Psoas muscle (tissue), 8 donors: ENCODE results near the gene AAGAB. TPM values are rescaled to one million over a fixed set of nuclear protein-coding genes. Genes with fewer than 3 reads are reported as not detected.

Source experiments
- ATAC-seq, 4 donors: fragments of 200-7000 bp; cut with Tn5 transposase; one replicate each; pipeline ENCODE4 v1.9.1; 2020; ENCODE audit warnings: moderate library complexity in 3 of 4, mild to moderate bottlenecking in 2 of 4
- DNase-seq, 2 donors: peaks; one replicate each; pipeline ENCODE4 v3.0.0-alpha.2; 2020
- H3K27ac ChIP-seq: fragments of 200-600 bp; one replicate; pipeline ENCODE4 v1.8.0; 2022
- H3K27me3 ChIP-seq, 3 donors: fragments of 200-600 bp in 1 of 3; one replicate each; pipeline versions ENCODE4 v1.6.1 to v1.8.0; 2013 to 2022; ENCODE audit warnings: low read length in 2 of 3, mild to moderate bottlenecking in 2 of 3, moderate library complexity in 1 of 3; ENCODE audit not compliant: insufficient read depth in 3 of 3
- H3K36me3 ChIP-seq, 2 donors: fragments of 200-600 bp in 1 of 2; one replicate each; pipeline versions ENCODE4 v1.6.1 to v1.8.0; 2013 to 2022; ENCODE audit warnings: low read depth in 1 of 2, mild to moderate bottlenecking in 1 of 2, moderate library complexity in 1 of 2; ENCODE audit not compliant: insufficient read depth in 1 of 2
- H3K4me1 ChIP-seq: fragments of 200-600 bp; one replicate; pipeline ENCODE4 v1.8.0; 2022
- H3K4me3 ChIP-seq: fragments of 200-600 bp; one replicate; pipeline ENCODE4 v1.8.0; 2022; ENCODE audit warnings: mild to moderate bottlenecking
- H3K9me3 ChIP-seq: fragments of 200-600 bp; one replicate; pipeline ENCODE4 v1.8.0; 2022
- WGBS, 3 donors: extraction: QIAGEN DNeasy Blood & Tissue Kit; methylation state at CpG; one replicate each; pipeline versions ENCODE4 v1.1.6 to v1.1.7; 2013; 5-methylcytosine and 5-hydroxymethylcytosine counted together
- intact Hi-C, 2 donors: fragments of 100-400 bp; cut with DNase I; formaldehyde crosslinking; loops; one replicate each; pipeline versions ENCODE4 v1.11.0 to v1.14.2; 2022
- polyA plus RNA-seq, 3 donors: library from polyadenylated mRNA; stranded (reverse); fragments of 200-250 nt; gene quantifications; one replicate each; pipeline ENCODE4 v1.2.3, GENCODE V29; 2013
- total RNA-seq, 4 donors: library from RNA; stranded (reverse); fragmentation: NEBNext Ultra II Directional in 2 of 4; extraction: Animal tissue kit (Norgen Biotek cat#: 25700) in 2 of 4; gene quantifications; one replicate each; pipeline versions ENCODE4 v1.2.1 to v1.2.4, GENCODE V29; 2021 to 2023
- TF ChIP-seq, protein P1 (sequence below): fragments of 200-600 bp; IDR thresholded peaks from one replicate; pipeline ENCODE4 v1.8.0; 2022; ENCODE audit warnings: antibody characterized with exemption
- donor health status: healthy with polysubstance abuse.
- donor health status: DM: no; HTN: no; CAD: no; lungs with moderate emphysema.
- donor health status: Bipolar disorder and iron deficiency.
- donor health status: healthy.
- donor health status: DM: yes; HTN: yes; CAD: no.
- donor health status: DM: no; HTN: no; CAD: no.
- donor health status: DM: no; HTN: no; CAD: no.
- donor health status: DM: yes; HTN: yes; CAD: no.

AAGAB gene
- total and polyA plus RNA-seq, 7 donors, result 19.0 to 46.1 (median 42.1) TPM

GRCh38 chr15:67241132-67241855 is 13.2 kb downstream of the AAGAB start:
- intact Hi-C loops, result loop anchor here in 1 of 2 donors (5.0 kb wide), 1 partner anchor 39 kb away; no protein-coding TSS in a partner anchor
- ATAC-seq (peak in 1 of 4 donors; percentile 33), DNase-seq (no peak)
- TF ChIP-seq, protein P1, sequence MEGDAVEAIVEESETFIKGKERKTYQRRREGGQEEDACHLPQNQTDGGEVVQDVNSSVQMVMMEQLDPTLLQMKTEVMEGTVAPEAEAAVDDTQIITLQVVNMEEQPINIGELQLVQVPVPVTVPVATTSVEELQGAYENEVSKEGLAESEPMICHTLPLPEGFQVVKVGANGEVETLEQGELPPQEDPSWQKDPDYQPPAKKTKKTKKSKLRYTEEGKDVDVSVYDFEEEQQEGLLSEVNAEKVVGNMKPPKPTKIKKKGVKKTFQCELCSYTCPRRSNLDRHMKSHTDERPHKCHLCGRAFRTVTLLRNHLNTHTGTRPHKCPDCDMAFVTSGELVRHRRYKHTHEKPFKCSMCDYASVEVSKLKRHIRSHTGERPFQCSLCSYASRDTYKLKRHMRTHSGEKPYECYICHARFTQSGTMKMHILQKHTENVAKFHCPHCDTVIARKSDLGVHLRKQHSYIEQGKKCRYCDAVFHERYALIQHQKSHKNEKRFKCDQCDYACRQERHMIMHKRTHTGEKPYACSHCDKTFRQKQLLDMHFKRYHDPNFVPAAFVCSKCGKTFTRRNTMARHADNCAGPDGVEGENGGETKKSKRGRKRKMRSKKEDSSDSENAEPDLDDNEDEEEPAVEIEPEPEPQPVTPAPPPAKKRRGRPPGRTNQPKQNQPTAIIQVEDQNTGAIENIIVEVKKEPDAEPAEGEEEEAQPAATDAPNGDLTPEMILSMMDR, result no peak
- H3K27me3 ChIP-seq, result no peaks in the 10 kb centered on the region
- 47 to 74% (median 52%) methylated on average over 4 of the region's 4 CpGs for WGBS, 3 donors
- no peak overlapping the region for H3K27ac ChIP-seq
- H3K9me3 ChIP-seq, result no peaks in the 10 kb centered on the region
- H3K4me1 ChIP-seq, result peaks cover 21% of the 10 kb centered on the region
- no peak overlapping the region for H3K4me3 ChIP-seq
- H3K36me3 ChIP-seq, result peaks cover 0 to 4% of the 10 kb centered on the region in 2 donors

DNA sequence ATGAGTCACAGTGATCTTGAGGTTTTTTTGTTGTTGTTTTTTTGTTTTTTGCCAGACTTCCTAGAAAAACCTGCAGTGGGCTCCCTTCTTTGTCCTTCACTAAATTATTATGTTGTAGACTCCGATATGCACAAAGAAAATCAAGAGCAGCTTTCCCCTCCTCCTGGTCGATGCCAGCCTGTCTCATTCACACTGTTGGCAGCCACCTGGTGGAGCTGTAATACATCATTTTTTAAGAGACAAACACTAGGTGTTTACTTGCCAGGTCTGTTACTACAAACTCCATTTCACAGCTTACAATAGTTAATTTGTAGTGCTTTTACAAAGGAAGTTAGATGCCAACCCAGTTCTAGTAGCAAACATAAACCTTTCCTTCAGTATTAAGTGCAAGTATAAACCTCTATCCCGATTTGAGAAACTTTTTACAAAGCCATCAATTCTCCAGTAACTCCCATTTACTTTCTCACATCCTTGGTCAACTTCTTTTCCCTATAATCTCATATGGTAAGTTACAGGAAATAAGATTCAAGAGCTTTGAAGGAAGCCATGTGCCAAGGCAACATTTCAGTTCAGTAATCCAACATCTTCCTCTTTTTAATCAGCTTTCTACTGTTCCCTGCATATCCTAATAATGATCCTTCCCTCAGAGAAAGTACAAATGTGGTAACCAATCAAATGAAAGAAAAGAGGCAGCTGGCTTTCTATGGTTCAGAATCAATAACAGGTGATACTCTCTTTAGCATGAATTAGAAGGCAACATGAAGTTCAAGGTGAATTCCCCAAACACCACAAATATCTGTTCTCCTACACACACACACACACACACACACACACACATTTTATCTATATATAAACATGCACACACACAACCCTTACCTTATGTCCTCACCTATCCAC is 14.0 kb downstream of the AAGAB start:
- WGBS, 3 donors, result 39 to 50% (median 43%) methylated on average over 3 of the region's 3 CpGs
- no peak for DNase-seq

DNA sequence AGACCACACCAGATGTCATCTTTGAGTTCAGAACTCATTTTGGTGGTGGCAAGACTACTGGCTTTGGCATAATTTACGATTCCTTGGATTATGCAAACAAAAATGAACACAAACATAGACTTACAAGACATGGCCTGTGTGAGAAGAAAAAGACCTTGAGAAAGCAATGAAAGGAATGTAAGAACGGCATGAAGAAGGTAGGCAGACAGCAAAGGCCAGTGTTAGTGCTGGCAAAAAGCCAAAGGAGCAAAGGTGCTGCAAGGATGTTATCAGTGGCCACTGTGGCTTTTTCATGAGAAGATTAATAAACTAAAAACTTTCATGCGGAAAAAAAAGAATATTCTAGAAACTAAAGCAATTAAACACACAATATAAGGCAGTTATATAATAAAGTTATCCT is 21.9 kb downstream of the AAGAB start:
- no peaks in the 10 kb centered on the region for H3K9me3 ChIP-seq
- ATAC-seq (no peak), DNase-seq (no peak)
- H3K4me3 ChIP-seq, result no peak overlapping the region
- peaks cover 9 to 70% of the 10 kb centered on the region in 2 donors for H3K36me3 ChIP-seq
- 89 to 94% (median 89%) methylated on average over 3 of the region's 3 CpGs for WGBS, 3 donors
- TF ChIP-seq, protein P1, result no peak
- intact Hi-C loops, result no loop called here
- H3K27me3 ChIP-seq, result no peaks in the 10 kb centered on the region
- H3K27ac ChIP-seq, result no peak overlapping the region
- H3K4me1 ChIP-seq, result no peaks in the 10 kb centered on the region

More for the DNA sequence above, 14.0 kb downstream of the AAGAB start:
- Histone ChIP-seq H3K9me3 (no peaks in the 10 kb centered on the region), H3K27ac (no peak overlapping the region), H3K4me3 (no peak overlapping the region), H3K27me3 (no peaks in the 10 kb centered on the region), H3K36me3 (peaks cover 0 to 5% of the 10 kb centered on the region in 2 donors), H3K4me1 (peaks cover 21% of the 10 kb centered on the region)
- TF ChIP-seq, protein P1, result peak; percentile 23
- intact Hi-C loops, result loop anchor here in 1 of 2 donors (5.0 kb wide), 1 partner anchor 38 kb away; no protein-coding TSS in a partner anchor
- ATAC-seq, result peak in 3 of 4 donors; percentile 54 to 73 (median 62)

DNA sequence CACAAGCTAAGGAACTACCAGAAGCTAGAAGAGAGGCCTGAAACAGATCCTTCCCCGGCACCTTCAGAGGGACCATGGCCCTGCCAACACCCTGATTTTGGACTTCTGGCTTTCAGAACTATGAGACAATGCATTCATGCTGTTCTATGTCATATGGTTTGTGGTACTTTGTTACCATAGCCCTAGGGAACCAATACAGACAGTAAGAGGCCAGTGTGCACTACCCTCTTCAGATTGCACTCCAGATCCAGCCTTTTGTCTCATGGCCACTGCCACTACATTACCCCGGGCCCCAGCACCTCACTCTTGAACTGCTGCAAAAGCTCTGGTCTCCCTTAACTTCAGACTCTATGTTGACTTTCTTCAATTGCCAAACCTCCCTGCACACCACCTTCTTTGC is 24.0 kb downstream of the AAGAB start:
- Histone ChIP-seq H3K27me3 (no peaks in the 10 kb centered on the region), H3K9me3 (no peaks in the 10 kb centered on the region), H3K4me3 (no peak overlapping the region), H3K27ac (no peak overlapping the region), H3K4me1 (no peaks in the 10 kb centered on the region), H3K36me3 (peaks cover 9 to 66% of the 10 kb centered on the region in 2 donors)
- WGBS, 3 donors, result 93 to 100% (median 98%) methylated on average over 2 of the region's 2 CpGs
- TF ChIP-seq, protein P1, result no peak
- no peak for ATAC-seq
- no peak for DNase-seq
- intact Hi-C loops, result no loop called here
